GM23248 (cell line): ENCODE results near the gene PERP. TPM values are rescaled to one million over a fixed set of nuclear protein-coding genes. Genes with fewer than 3 reads are reported as not detected.

Source experiments
- DNase-seq: peaks from one replicate; pipeline ENCODE4 v3.0.0-alpha.2; 2015
- H2AFZ ChIP-seq: fragments of 200-600 bp; sonication (generic); 2 replicates; pipeline ENCODE4 v1.6.1; 2016; ENCODE audit warnings: antibody characterized with exemption
- H3F3A ChIP-seq: fragments of 200-600 bp; sonication (generic); 2 replicates; pipeline ENCODE4 v1.6.1; 2016; ENCODE audit warnings: mild to moderate bottlenecking, antibody characterized with exemption, mixed run types; ENCODE audit not compliant: insufficient read depth
- H3K27ac ChIP-seq: fragments of 200-600 bp; sonication (generic); 2 replicates; pipeline ENCODE4 v1.5.1; 2016; ENCODE audit warnings: mild to moderate bottlenecking
- H3K27me3 ChIP-seq: fragments of 200-600 bp; sonication (generic); replicated peaks from 2 replicates; pipeline ENCODE4 v1.6.1; 2016; ENCODE audit warnings: mild to moderate bottlenecking; ENCODE audit not compliant: insufficient read depth
- H3K36me3 ChIP-seq: fragments of 200-600 bp; sonication (generic); 2 replicates; pipeline ENCODE4 v1.6.1; 2016; ENCODE audit warnings: low read depth, mild to moderate bottlenecking
- H3K4me1 ChIP-seq: fragments of 200-600 bp; sonication (generic); 2 replicates; pipeline ENCODE4 v1.6.1; 2016; ENCODE audit warnings: mild to moderate bottlenecking; ENCODE audit not compliant: insufficient read depth
- H3K4me2 ChIP-seq: fragments of 200-600 bp; sonication (generic); one replicate; pipeline ENCODE4 v1.6.1; 2016; ENCODE audit warnings: mild to moderate bottlenecking; ENCODE audit not compliant: unreplicated experiment
- H3K4me3 ChIP-seq: fragments of 200-600 bp; sonication (generic); 2 replicates; pipeline ENCODE4 v1.5.1; 2016; ENCODE audit warnings: mild to moderate bottlenecking
- H3K79me2 ChIP-seq: fragments of 200-600 bp; sonication (generic); 2 replicates; pipeline ENCODE4 v1.6.1; 2016; ENCODE audit warnings: mild to moderate bottlenecking; ENCODE audit not compliant: insufficient read depth
- H3K9ac ChIP-seq: fragments of 200-600 bp; sonication (generic); 2 replicates; pipeline ENCODE4 v1.6.1; 2016; ENCODE audit warnings: mild to moderate bottlenecking
- H3K9me2 ChIP-seq: fragments of 200-600 bp; sonication (generic); 2 replicates; pipeline ENCODE4 v1.6.1; 2016; ENCODE audit warnings: mixed run types, mild to moderate bottlenecking, moderate library complexity; ENCODE audit not compliant: insufficient read depth
- H3K9me3 ChIP-seq: fragments of 200-600 bp; sonication (generic); one replicate; pipeline ENCODE4 v1.6.1; 2017; ENCODE audit warnings: low read depth
- H4K20me1 ChIP-seq: fragments of 200-600 bp; sonication (generic); 2 replicates; pipeline ENCODE4 v1.6.0; 2016; ENCODE audit not compliant: insufficient read depth
- EZH2 ChIP-seq: fragments of 200-600 bp; sonication (generic); IDR thresholded peaks from 2 replicates; pipeline ENCODE4 v1.6.1; 2018; ENCODE audit warnings: antibody characterized with exemption, mild to moderate bottlenecking; ENCODE audit not compliant: insufficient read depth, poor library complexity, severe bottlenecking
- EZH2phosphoT487 ChIP-seq: fragments of 200-600 bp; sonication (generic); IDR thresholded peaks from 2 replicates; pipeline ENCODE4 v1.6.1; 2018; ENCODE audit warnings: antibody characterized with exemption, moderate library complexity, mild to moderate bottlenecking, low read depth; ENCODE audit not compliant: insufficient read depth
- WGBS, 2 experiments: methylation state at CpG; one replicate each; pipeline ENCODE4 v1.1.6; 2015 to 2017; ENCODE audit warnings: low lambda C conversion rate in 2 of 2, low coverage in 1 of 2; ENCODE audit errors: missing lambda C conversion rate in 2 of 2; 5-methylcytosine and 5-hydroxymethylcytosine counted together
- in situ Hi-C: fragments of 300-500 bp; cut with MboI; formaldehyde crosslinking; loops from 2 replicates; pipeline ENCODE4 v1.15.0; 2020
- polyA plus RNA-seq: library from polyadenylated mRNA; unstranded; fragments of >200 nt; fragmentation: Nextera tagmentation; extraction: Ambion mirVana; gene quantifications from 2 replicates; pipeline ENCODE4 v1.2.1, GENCODE V29; 2016
- total RNA-seq: library from RNA; depleted of rRNA; stranded (reverse); fragments of >200 nt; shearing (Covaris generic); gene quantifications from 2 replicates; pipeline ENCODE4 v1.2.3, GENCODE V29; 2014

PERP gene
- total and polyA plus RNA-seq, 2 experiments from 2014 or later: 28.5 to 45.7 TPM

DNA sequence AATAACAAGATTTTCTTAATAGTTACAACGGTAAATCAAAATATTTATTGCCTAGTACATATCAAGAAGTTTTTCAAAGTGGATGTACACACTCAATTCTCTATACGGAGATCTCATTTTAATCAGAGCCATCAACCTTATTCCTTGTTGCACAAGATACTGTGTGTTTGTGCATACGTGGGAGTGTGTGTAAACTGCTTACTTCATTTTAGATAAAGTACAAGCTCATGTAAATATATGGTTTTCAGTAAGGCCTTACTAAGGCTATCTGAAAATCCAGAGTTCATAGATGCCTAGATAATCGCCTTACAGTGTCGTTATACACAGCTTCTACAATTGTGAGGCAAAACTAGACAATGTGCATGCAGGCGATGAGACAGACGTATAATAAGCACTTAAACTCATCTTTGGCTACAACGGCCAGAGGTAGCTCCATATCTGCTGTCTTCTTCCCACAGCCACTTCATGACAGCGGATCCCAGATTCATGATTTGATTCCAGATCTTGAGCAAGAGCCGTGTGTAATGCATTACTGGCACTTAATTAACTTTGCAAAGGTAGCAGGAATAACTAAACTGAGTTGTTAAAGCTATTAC lies 2.5 kb downstream of the PERP start:
- H3K4me2 ChIP-seq: no peak overlapping the region

DNA sequence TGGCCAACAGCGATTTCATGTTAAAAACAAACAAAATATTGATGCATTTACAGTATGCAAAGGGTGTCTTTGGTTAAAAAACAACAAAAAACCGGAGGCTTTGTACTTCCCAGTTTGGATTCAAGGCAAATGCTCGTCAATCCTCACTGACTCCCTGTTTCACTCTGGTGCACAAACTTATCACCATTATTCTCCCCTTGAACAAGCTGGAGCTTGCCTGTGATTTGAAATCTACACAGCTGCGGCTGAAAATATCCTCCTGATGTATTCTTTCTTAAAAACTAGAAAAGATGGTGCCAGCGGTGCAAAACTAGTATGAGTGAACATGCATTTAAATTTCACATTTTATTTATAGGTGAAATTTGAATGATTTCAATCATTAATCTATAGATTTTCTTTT lies 3.3 kb downstream of the PERP start:
- no peaks in the 10 kb centered on the region for H4K20me1 ChIP-seq
- 0 out of 2 replicates have a peak, but pooled peaks cover 4% of the 10 kb centered on the region for H3K27me3 ChIP-seq
- DNase-seq: no peak
- H3K9ac ChIP-seq: no peak overlapping the region
- H3K4me3 ChIP-seq: no peak overlapping the region
- H3K36me3 ChIP-seq: no peaks in the 10 kb centered on the region
- no peak overlapping the region for H3K27ac ChIP-seq
- H3F3A ChIP-seq: peaks cover 13% of the 10 kb centered on the region
- 83 to 85% methylated on average over 5 of the region's 5 CpGs for WGBS, 2 experiments
- H3K4me1 ChIP-seq: peaks cover 25% of the 10 kb centered on the region
- no peak overlapping the region for H3K4me2 ChIP-seq
- H3K9me2 ChIP-seq: no peaks in the 10 kb centered on the region
- H3K9me3 ChIP-seq: no peaks in the 10 kb centered on the region
- no peak for TF ChIP-seq EZH2phosphoT487
- no peak for TF ChIP-seq EZH2
- H2AFZ ChIP-seq: no peak overlapping the region
- in situ Hi-C loops: loop anchor here (5.0 to 25.0 kb wide), 3 partner anchors 102 to 408 kb away; no protein-coding TSS in a partner anchor
- H3K79me2 ChIP-seq: peaks cover 13% of the 10 kb centered on the region

More for the DNA sequence above, 2.5 kb downstream of the PERP start:
- in situ Hi-C loops: loop anchor here (5.0 to 25.0 kb wide), 3 partner anchors 102 to 408 kb away; no protein-coding TSS in a partner anchor
- no peaks in the 10 kb centered on the region for H3K36me3 ChIP-seq
- H3K9ac ChIP-seq: no peak overlapping the region
- peaks cover 16% of the 10 kb centered on the region for H3F3A ChIP-seq
- H3K9me2 ChIP-seq: no peaks in the 10 kb centered on the region
- H3K4me3 ChIP-seq: no peak overlapping the region
- no peaks in the 10 kb centered on the region for H3K9me3 ChIP-seq
- H4K20me1 ChIP-seq: no peaks in the 10 kb centered on the region
- H3K27ac ChIP-seq: no peak overlapping the region
- no peak overlapping the region for H2AFZ ChIP-seq
- 0 out of 2 replicates have a peak, but pooled peaks cover 4% of the 10 kb centered on the region for H3K27me3 ChIP-seq
- TF ChIP-seq EZH2phosphoT487 (no peak), EZH2 (no peak)
- H3K4me1 ChIP-seq: peaks cover 19% of the 10 kb centered on the region
- peaks cover 13% of the 10 kb centered on the region for H3K79me2 ChIP-seq
- 69 to 73% methylated on average over 10 of the region's 10 CpGs for WGBS, 2 experiments
- DNase-seq: no peak

DNA sequence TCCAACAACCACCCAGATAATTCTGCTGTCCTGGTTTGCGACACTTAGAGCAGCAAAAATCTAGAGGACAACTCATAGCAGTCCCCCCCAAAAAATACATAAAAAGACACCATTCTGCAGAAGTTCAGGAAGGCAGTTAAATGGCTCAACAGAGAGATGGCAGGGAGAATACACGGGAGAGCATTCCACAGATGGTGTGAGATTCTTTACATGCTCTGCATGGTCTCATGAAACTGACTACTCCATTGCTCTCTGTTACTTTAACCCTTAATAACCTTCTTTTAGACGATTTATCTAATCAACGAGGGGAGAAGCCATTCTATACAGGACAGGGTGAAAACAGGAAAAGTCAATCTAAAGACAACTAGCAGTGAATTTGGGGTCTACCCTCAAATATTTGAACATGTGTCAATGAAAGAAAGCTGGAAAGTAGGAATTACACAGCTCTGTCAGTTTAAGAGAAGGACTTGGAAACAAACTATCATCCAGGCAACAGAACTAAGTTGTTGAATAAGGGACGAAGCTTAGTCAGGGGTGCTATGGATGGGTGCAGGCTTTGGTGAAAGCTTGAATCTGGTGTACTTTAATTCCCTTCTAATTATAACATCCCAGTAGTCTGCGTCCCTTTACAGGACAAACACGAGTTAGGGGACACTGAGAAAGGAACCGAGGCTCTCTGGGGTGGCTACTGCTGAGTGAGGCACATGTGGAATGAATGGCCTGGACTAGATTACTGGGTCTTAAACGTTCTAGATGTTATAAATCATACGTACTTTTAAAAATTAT lies 5.1 kb downstream of the PERP start:
- in situ Hi-C loops: loop anchor here (5.0 to 25.0 kb wide), 3 partner anchors 100 to 410 kb away; no protein-coding TSS in a partner anchor
- Histone ChIP-seq H2AFZ (no peak overlapping the region), H3K4me3 (no peak overlapping the region), H3F3A (no peaks in the 10 kb centered on the region), H3K36me3 (no peaks in the 10 kb centered on the region), H4K20me1 (no peaks in the 10 kb centered on the region), H3K9me2 (no peaks in the 10 kb centered on the region), H3K4me1 (peaks cover 22% of the 10 kb centered on the region), H3K4me2 (no peak overlapping the region), H3K9me3 (no peaks in the 10 kb centered on the region), H3K27me3 (no peaks in the 10 kb centered on the region), H3K9ac (no peak overlapping the region), H3K79me2 (peaks cover 26% of the 10 kb centered on the region), H3K27ac (no peak overlapping the region)
- TF ChIP-seq EZH2phosphoT487: no peak
- no peak for TF ChIP-seq EZH2
- WGBS, 2 experiments: 63 to 65% methylated on average over 10 of the region's 10 CpGs
- DNase-seq: peak; percentile 17

DNA sequence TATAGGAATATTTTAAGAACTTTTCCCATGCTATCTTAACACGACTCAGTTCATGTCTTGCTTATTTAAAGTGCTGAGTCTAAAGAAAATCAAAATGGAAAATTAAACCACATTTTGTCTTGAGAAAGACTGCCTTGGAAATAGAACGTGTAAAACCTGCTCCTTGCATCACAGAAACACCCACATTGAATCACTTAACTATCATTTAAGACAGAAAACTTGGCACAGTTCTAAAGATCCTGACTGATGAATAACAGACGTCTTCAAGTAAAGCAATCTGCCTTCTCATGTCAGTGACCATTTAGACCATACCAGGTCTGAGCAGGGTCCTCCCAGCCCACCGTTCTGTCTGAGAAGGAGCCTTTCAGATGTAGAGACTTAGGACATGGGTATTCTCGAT lies 7.4 kb downstream of the PERP start:
- H3F3A ChIP-seq: no peaks in the 10 kb centered on the region
- H2AFZ ChIP-seq: no peak overlapping the region
- H3K9me2 ChIP-seq: no peaks in the 10 kb centered on the region
- no peak overlapping the region for H3K4me2 ChIP-seq
- 0 out of 2 replicates have a peak, but pooled peaks cover 5% of the 10 kb centered on the region for H3K36me3 ChIP-seq
- H4K20me1 ChIP-seq: no peaks in the 10 kb centered on the region
- no peak overlapping the region for H3K4me3 ChIP-seq
- H3K27me3 ChIP-seq: no peaks in the 10 kb centered on the region
- DNase-seq: peak; percentile 87
- no peak overlapping the region for H3K9ac ChIP-seq
- in situ Hi-C loops: loop anchor here (5.0 to 25.0 kb wide), 3 partner anchors 98 to 412 kb away; no protein-coding TSS in a partner anchor
- TF ChIP-seq EZH2phosphoT487: no peak
- no peak for TF ChIP-seq EZH2
- H3K4me1 ChIP-seq: peaks cover 11% of the 10 kb centered on the region
- H3K9me3 ChIP-seq: no peaks in the 10 kb centered on the region
- 14 to 19% methylated on average over 5 of the region's 5 CpGs for WGBS, 2 experiments
- peaks cover 17% of the 10 kb centered on the region for H3K79me2 ChIP-seq
- no peak overlapping the region for H3K27ac ChIP-seq
